ENCODE data around the gene DNAJC18. TPM values are rescaled to one million over a fixed set of nuclear protein-coding genes. Genes with fewer than 3 reads are reported as not detected.

Gene DNAJC18
- polyA plus RNA-seq, 1 experiment = 17.7 TPM

GRCh38 chr5:139383275-139383992 lies 55.9 kb downstream of the DNAJC18 start, which contains the start of gene SLC23A1:
TSS of gene SLC23A1 (minus strand) at chr5:139383297. CDS start at chr5:139383253, 44 bp downstream.
- Histone ChIP-seq H3K9me3 (ENCODE audit: control insufficient read depth, insufficient read depth, low read length) (no peaks in the 10 kb centered on the region), H3K27ac (ENCODE audit: low read depth, low read length) (no peak within 1 kb of the TSS), H3K27me3 (ENCODE audit: control insufficient read depth, insufficient read depth, low read length) (no peaks in the 10 kb centered on the region), H3K4me3 (ENCODE audit: low read depth, low read length) (no peak within 1 kb of the TSS)
- TF ChIP-seq CTCF (IDR thresholded peaks at IDR 0.05; ENCODE audit: low read depth, low read length) = no peak
- no peak for DNase-seq (ENCODE audit: low read depth, low spot score)
- ChIA-PET POLR2A (no interaction called here), CTCF (no interaction called here)

- ChIA-PET CTCF (no interaction called here), POLR2A (no interaction called here)
- no peaks in the 10 kb centered on the region for H3K27me3 ChIP-seq (ENCODE audit: control insufficient read depth, insufficient read depth, low read length)
These were observed 56.5 kb downstream of the DNAJC18 start for GRCh38 chr5:139382807-139383206.

GRCh38 chr5:139381837-139382761 lies 57.2 kb downstream of the DNAJC18 start:
- CTCF ChIA-PET = no interaction called here
- no peak for DNase-seq (ENCODE audit: low read depth, low spot score)
- Histone ChIP-seq H3K4me3 (ENCODE audit: low read depth, low read length) (no peak overlapping the region), H3K9me3 (ENCODE audit: control insufficient read depth, insufficient read depth, low read length) (no peaks in the 10 kb centered on the region; the same call in 1 of the 2 replicates), H3K27me3 (ENCODE audit: control insufficient read depth, insufficient read depth, low read length) (no peaks in the 10 kb centered on the region), H3K27ac (ENCODE audit: low read depth, low read length) (no peak overlapping the region)
- POLR2A ChIA-PET = no interaction called here
- no peak for TF ChIP-seq CTCF (IDR thresholded peaks at IDR 0.05; ENCODE audit: low read depth, low read length)

More at GRCh38 chr5:139382807-139383206, 56.5 kb downstream of the DNAJC18 start:
- DNase-seq (ENCODE audit: low read depth, low spot score) = no peak
- Histone ChIP-seq H3K27ac (ENCODE audit: low read depth, low read length) (no peak overlapping the region), H3K4me3 (ENCODE audit: low read depth, low read length) (no peak overlapping the region), H3K9me3 (ENCODE audit: control insufficient read depth, insufficient read depth, low read length) (no peaks in the 10 kb centered on the region; the same call in 1 of the 2 replicates)
- no peak for TF ChIP-seq CTCF (IDR thresholded peaks at IDR 0.05; ENCODE audit: low read depth, low read length)

GRCh38 chr5:139379626-139380449 lies 59.5 kb downstream of the DNAJC18 start:
- H3K27me3 ChIP-seq (ENCODE audit: control insufficient read depth, insufficient read depth, low read length) = no peaks in the 10 kb centered on the region
- POLR2A ChIA-PET = no interaction called here
- no peak overlapping the region for H3K27ac ChIP-seq (ENCODE audit: low read depth, low read length)
- no peak for DNase-seq (ENCODE audit: low read depth, low spot score)
- no peak overlapping the region for H3K4me3 ChIP-seq (ENCODE audit: low read depth, low read length)
- TF ChIP-seq CTCF (IDR thresholded peaks at IDR 0.05; ENCODE audit: low read depth, low read length) = no peak
- no peaks in the 10 kb centered on the region; the same call in 1 of the 2 replicates for H3K9me3 ChIP-seq (ENCODE audit: control insufficient read depth, insufficient read depth, low read length)
- CTCF ChIA-PET = no interaction called here
